ENCODE measurements around the gene DNLZ. TPM values are rescaled to one million over a fixed set of nuclear protein-coding genes. Genes with fewer than 3 reads are reported as not detected.

DNLZ gene
- total and polyA plus RNA-seq, 2 donors = 4.2 to 14.9 TPM

- DNase-seq (ENCODE audit: extremely low spot score) = no peak
- Histone ChIP-seq H3K36me3 (ENCODE audit: insufficient read depth) (no peaks in the 10 kb centered on the region), H3K4me1 (ENCODE audit: insufficient read depth) (no peaks in the 10 kb centered on the region), H3K4me3 (ENCODE audit: low read depth, low read length) (no peak overlapping the region), H3K27ac (ENCODE audit: low read depth) (no peak overlapping the region)
- WGBS = 91% methylated on average over 9 of the region's 9 CpGs
These were observed 3.3 kb upstream of the DNLZ start for GRCh38 chr9:136366826-136367225.

- no peak for DNase-seq (ENCODE audit: extremely low spot score)
- Histone ChIP-seq H3K4me3 (ENCODE audit: low read depth, low read length) (no peak overlapping the region), H3K36me3 (ENCODE audit: insufficient read depth) (no peaks in the 10 kb centered on the region), H3K27ac (ENCODE audit: low read depth) (no peak overlapping the region), H3K4me1 (ENCODE audit: insufficient read depth) (no peaks in the 10 kb centered on the region)
- WGBS = 64% methylated on average over 9 of the region's 9 CpGs
These were observed 2.3 kb upstream of the DNLZ start for GRCh38 chr9:136365775-136366222.

- Histone ChIP-seq H3K4me3 (ENCODE audit: low read depth, low read length) (no peak overlapping the region), H3K4me1 (ENCODE audit: insufficient read depth) (no peaks in the 10 kb centered on the region), H3K27ac (ENCODE audit: low read depth) (no peak overlapping the region), H3K36me3 (ENCODE audit: insufficient read depth) (no peaks in the 10 kb centered on the region)
- no peak for DNase-seq (ENCODE audit: extremely low spot score)
- WGBS = 68% methylated on average over 31 of the region's 31 CpGs
These were observed 1.6 kb upstream of the DNLZ start for GRCh38 chr9:136364942-136365774.

- no peak overlapping the region for H3K27ac ChIP-seq (ENCODE audit: low read depth)
- H3K4me1 ChIP-seq (ENCODE audit: insufficient read depth) = no peaks in the 10 kb centered on the region
- no peak overlapping the region for H3K4me3 ChIP-seq (ENCODE audit: low read depth, low read length)
- H3K36me3 ChIP-seq (ENCODE audit: insufficient read depth) = no peaks in the 10 kb centered on the region
- WGBS = 30% methylated on average over 54 of the region's 54 CpGs
- DNase-seq (ENCODE audit: extremely low spot score) = no peak
These were observed 605 bp upstream of the DNLZ start for GRCh38 chr9:136363949-136364748.

- WGBS = 87% methylated on average over 6 of the region's 6 CpGs
- Histone ChIP-seq H3K27ac (ENCODE audit: low read depth) (no peak overlapping the region), H3K36me3 (ENCODE audit: insufficient read depth) (no peaks in the 10 kb centered on the region), H3K4me1 (ENCODE audit: insufficient read depth) (no peaks in the 10 kb centered on the region), H3K4me3 (ENCODE audit: low read depth, low read length) (no peak overlapping the region)
- DNase-seq (ENCODE audit: extremely low spot score) = no peak
These were observed 1.1 kb downstream of the DNLZ start for GRCh38 chr9:136362450-136362784.

GRCh38 chr9:136361754-136362449 is 1.6 kb downstream of the DNLZ start:
- DNase-seq (ENCODE audit: extremely low spot score) = no peak
- WGBS = 62% methylated on average over 26 of the region's 26 CpGs
- Histone ChIP-seq H3K4me1 (ENCODE audit: insufficient read depth) (no peaks in the 10 kb centered on the region), H3K4me3 (ENCODE audit: low read depth, low read length) (no peak overlapping the region), H3K36me3 (ENCODE audit: insufficient read depth) (no peaks in the 10 kb centered on the region), H3K27ac (ENCODE audit: low read depth) (no peak overlapping the region)

- Histone ChIP-seq H3K27ac (ENCODE audit: low read depth) (peak overlapping the region; percentile 2), H3K36me3 (ENCODE audit: insufficient read depth) (no peaks in the 10 kb centered on the region)
These were observed 2.3 kb downstream of the DNLZ start for GRCh38 chr9:136361047-136361753.

GRCh38 chr9:136359774-136360718 is 3.5 kb downstream of the DNLZ start:
- Histone ChIP-seq H3K27ac (ENCODE audit: low read depth) (peak overlapping the region; percentile 2), H3K36me3 (ENCODE audit: insufficient read depth) (no peaks in the 10 kb centered on the region), H3K4me3 (ENCODE audit: low read depth, low read length) (no peak overlapping the region), H3K4me1 (ENCODE audit: insufficient read depth) (no peaks in the 10 kb centered on the region)
- DNase-seq (ENCODE audit: extremely low spot score) = no peak
- WGBS = 76% methylated on average over 38 of the region's 38 CpGs

More at GRCh38 chr9:136361047-136361753, 2.3 kb downstream of the DNLZ start:
- Histone ChIP-seq H3K4me1 (ENCODE audit: insufficient read depth) (no peaks in the 10 kb centered on the region), H3K4me3 (ENCODE audit: low read depth, low read length) (no peak overlapping the region)
- DNase-seq (ENCODE audit: extremely low spot score) = no peak
- WGBS = 53% methylated on average over 43 of the region's 43 CpGs

- DNase-seq (ENCODE audit: extremely low spot score) = no peak
- Histone ChIP-seq H3K4me1 (ENCODE audit: insufficient read depth) (no peaks in the 10 kb centered on the region), H3K27ac (ENCODE audit: low read depth) (no peak overlapping the region), H3K4me3 (ENCODE audit: low read depth, low read length) (no peak overlapping the region), H3K36me3 (ENCODE audit: insufficient read depth) (no peaks in the 10 kb centered on the region)
- 65% methylated on average over 2 of the region's 2 CpGs for WGBS
These were observed 4.7 kb downstream of the DNLZ start for GRCh38 chr9:136358888-136359287.

GRCh38 chr9:136358016-136358415 is 5.5 kb downstream of the DNLZ start:
- H3K4me3 ChIP-seq (ENCODE audit: low read depth, low read length) = no peak overlapping the region
- H3K36me3 ChIP-seq (ENCODE audit: insufficient read depth) = no peaks in the 10 kb centered on the region
- no peaks in the 10 kb centered on the region for H3K4me1 ChIP-seq (ENCODE audit: insufficient read depth)
- no peak overlapping the region for H3K27ac ChIP-seq (ENCODE audit: low read depth)
- 87% methylated on average over 29 of the region's 29 CpGs for WGBS
- DNase-seq (ENCODE audit: extremely low spot score) = no peak

- Histone ChIP-seq H3K36me3 (ENCODE audit: insufficient read depth) (no peaks in the 10 kb centered on the region), H3K4me1 (ENCODE audit: insufficient read depth) (no peaks in the 10 kb centered on the region), H3K4me3 (ENCODE audit: low read depth, low read length) (no peak overlapping the region), H3K27ac (ENCODE audit: low read depth) (no peak overlapping the region)
- WGBS = 74% methylated on average over 22 of the region's 22 CpGs
- DNase-seq (ENCODE audit: extremely low spot score) = no peak
These were observed 6.3 kb downstream of the DNLZ start for GRCh38 chr9:136357202-136357725.

Data from urinary bladder (tissue), 4 donors.